HuH-7 (cell line): ENCODE measurements around the gene HAUS5.

Source experiments
- DNase-seq: peaks from one replicate; pipeline ENCODE4 v3.0.0; 2011; ENCODE audit warnings: low spot score

Gene HAUS5

DNA sequence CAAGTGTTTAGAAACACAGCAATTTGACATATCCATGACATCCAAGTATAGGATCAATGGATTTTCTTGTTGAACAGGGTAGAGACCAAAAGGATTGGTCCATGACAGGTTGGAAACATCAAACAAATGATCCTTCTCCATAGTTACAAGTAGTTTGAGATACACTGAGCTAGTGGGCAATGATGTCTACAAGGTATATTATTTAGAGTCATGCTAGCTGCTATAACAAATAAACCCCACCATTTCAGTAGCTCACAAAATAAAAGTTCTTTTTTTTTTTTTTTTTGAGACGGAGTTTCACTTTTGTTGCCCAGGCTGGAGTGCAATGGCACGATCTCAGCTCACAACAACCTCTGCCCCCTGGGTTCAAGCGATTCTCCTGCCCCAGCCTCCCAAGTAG is 4.9 kb upstream of the HAUS5 start:
- no peak for DNase-seq

DNA sequence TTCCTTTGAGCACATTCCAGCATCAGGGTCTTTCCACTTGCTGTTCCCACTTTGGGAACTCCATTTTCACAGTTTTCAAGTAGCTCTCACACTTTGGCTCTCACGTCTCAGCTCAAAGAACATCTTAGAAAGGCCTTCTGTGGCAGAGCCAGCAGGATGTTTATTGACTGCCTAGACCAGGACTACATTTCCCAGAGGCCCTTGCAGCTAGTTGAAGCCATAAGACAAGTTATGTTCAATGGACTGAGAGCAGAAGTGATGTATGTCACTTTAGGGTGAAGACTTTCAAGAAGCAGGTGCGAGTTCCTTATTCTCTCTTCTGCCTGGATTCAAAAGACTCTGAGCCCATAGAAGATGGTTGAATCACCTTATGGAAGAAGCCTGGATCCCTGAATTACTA is 4.3 kb upstream of the HAUS5 start:
- DNase-seq, result no peak

DNA sequence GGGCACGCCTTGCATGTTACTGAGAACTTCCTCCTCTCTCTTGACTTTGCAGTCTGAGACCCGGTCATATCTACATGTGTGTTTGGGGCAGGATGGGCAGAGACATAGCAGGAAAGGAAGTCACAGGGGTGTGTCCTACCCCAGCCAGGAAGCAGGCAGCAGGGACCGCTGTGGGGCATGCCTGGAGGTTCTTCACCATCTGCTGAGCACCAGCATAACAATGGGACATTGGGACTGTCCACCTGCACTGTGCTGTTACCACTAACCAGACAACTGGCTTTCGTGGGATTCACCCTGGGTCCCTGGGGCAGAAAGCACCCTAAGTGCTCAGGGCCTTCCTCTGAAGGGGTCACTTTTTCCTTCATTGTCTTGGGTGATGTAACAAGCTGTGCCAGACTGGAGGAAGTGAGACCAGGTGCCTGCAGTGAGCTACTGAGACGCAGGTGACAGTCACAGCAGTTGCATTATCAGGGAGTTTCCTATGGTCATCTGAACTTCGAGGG is 2.6 kb upstream of the HAUS5 start:
- DNase-seq, result no peak

DNA sequence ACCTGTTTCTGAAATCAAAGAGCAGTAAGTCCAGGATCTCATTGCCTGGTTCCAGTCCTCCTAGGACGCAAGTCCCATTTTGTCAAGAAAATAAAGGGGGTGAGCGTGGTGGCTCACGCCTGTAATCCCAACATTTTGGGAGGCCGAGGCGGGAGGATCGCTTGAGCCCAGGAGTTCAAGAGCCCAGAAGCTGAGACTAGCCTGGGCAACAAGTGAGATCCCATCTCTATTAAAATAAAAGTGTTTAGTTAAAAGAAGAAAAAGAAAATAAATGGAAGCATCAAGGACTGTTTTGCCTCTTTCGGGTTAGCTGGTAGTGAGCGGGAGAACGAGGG is 344 bp upstream of the HAUS5 start:
- DNase-seq, result no peak

DNA sequence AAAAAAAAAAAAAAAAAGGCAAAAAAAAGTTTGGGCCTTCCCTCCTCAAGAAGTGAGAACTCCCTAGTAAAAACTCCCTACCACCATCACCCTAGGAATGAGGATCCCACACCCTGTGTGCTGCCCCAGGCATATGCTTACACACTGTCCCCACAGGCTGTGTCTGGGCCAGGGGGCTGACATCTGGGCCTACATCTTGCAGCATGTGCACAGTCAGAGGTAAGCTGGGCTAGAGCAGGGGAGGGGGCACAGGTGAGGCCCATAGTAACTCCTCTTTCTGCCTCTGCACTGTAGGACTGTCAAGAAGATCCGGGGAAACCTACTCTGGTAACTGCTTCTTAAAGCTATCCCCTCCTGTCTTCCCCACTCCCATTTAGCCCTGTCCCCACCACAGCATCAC is 1.0 kb downstream of the HAUS5 start:
- DNase-seq, result no peak

DNA sequence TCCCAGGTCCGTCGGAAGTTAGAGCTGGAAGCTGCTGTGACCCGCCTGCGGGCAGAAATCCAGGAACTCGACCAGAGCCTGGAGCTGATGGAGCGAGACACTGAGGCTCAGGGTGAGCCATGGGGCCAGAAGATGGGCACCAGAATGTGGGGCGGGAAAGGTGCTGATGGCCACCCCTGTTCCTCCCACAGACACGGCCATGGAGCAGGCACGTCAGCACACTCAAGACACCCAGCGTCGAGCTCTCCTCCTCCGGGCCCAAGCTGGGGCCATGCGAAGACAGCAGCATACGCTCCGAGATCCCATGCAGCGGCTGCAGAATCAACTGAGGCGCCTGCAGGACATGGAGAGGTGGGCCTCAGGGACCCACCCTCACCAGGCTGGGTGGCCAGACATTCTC is 2.5 kb downstream of the HAUS5 start:
- DNase-seq, result no peak

DNA sequence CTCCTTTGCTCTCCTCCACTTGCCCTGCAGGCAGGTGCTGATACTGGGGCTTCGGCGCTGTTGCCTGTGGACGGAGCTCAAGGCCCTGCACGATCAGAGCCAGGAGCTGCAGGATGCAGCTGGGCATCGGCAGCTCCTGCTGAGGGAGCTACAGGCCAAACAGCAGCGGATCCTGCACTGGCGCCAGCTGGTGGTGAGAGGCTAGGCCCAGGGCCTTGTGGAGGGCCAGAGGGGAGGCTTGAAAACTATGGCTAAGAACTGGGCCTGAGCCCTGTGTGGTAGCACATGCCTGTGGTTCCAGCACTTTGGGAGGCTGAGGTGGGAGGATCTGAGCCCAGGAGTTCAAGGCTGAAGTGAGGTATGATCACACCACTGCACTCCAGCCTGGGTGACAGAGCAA is 6.3 kb downstream of the HAUS5 start:
- DNase-seq, result no peak

DNA sequence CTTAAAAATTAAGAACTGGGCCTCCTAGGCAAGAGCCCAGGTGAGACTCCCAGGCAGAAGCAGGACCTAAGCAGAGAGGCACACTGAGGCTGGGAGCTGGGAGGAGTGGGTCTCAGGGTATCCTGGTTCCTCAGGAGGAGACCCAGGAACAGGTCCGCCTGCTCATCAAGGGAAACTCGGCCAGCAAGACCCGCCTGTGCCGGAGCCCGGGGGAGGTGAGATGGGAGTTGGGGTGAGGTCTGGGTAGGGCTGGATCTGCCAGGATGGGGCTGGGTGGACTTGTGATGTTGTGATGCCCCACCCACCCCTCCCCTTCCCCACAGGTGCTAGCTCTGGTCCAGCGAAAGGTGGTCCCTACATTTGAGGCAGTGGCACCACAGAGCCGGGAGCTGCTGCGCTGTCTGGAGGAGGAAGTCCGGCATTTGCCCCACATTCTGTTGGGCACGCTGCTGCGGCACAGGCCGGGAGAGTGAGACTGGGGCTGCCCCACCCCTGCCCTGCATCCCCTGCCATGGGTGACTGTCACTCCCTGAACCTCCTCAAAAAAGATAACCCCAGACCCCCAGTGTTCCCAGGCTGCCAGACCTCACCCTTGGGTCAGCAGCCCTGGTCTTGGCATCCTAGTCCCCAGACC is 6.9 kb downstream of the HAUS5 start:
- DNase-seq, result no peak

DNA sequence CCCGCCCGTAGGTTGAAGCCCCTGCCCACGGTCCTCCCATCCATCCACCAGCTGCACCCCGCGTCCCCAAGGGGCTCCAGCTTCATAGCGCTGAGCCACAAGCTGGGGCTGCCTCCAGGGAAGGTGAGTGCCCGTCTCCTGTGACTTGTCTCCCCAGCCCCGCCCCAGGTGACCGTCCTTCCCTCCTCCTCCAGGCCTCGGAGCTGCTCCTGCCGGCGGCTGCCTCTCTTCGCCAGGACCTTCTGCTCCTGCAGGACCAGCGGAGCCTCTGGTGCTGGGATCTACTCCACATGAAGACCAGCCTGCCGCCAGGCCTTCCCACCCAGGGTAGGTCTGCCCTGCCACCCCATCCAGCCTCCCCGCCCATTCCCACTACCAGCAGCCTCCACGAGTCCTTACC is 7.5 kb downstream of the HAUS5 start:
- DNase-seq, result no peak

DNA sequence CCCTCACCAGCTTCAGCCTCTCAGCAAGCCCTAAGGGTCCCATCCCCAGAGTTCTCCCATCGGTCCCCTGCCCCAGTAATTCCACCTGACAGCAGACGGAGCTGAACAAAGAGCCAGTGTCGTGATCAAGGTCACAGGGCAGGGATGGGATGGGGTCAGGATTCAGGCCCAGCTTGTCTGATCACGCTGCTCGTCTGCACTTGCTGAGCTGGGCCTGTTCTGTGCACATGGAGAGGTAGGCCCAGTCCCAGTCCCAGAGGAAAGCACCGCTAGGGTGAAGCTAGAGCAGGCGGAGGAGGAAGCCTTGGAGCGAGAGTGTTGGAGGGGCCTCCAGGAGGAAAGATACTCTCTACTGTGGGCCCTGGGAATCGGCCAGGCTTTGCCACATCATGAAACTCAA is 9.2 kb downstream of the HAUS5 start:
- no peak for DNase-seq

DNA sequence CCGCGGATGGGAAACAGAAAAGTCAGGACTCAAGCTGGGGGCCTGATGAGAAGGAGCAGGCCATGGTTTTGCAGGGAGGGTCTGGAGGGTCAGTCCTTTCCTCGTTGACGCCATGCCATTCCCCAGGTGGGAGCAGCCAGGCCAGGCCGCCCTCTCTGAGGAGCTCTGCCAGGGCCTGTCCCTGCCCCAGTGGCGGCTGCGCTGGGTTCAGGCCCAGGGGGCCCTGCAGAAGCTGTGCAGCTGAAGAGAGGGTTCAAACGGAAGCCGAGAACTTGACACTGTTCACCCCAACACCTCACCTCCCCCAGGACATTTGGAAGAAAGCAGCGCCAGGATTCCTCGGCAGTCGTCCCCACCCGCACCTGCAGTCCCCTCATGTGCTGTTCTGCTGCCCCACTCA is 10.2 kb downstream of the HAUS5 start:
- DNase-seq, result no peak

DNA sequence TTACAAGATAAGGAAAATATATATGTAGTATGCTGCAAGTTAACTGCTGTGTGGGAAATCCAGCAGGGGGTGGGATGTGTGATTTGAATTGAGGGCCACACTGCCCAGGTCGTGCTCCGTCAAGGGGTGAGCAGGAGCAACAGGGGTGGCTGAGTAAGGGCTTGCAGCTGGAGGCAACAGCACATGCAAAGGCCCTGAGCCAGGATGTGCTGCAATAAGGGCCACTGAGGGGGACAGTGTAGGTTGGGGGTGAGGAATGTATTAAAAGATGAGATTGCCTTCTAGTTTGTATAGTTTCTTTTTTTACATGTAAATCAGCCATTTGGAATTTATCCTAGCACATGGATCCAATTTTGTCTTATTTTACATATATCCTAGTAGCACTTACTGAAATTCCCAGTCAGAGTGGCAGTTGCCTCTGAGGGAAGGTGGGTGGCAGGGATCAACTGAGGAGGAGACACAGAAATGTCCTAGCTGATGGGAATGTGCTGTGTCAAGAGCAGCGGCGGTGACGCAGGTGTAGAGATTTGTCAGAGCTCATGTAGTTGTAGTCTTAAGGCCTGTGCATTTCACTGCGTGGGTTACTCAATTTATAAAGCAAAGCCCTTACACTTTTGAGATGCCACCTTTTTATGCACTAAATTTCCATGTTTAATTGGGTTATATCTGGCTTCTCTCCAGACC is 10.9 kb downstream of the HAUS5 start:
- DNase-seq, result no peak

DNA sequence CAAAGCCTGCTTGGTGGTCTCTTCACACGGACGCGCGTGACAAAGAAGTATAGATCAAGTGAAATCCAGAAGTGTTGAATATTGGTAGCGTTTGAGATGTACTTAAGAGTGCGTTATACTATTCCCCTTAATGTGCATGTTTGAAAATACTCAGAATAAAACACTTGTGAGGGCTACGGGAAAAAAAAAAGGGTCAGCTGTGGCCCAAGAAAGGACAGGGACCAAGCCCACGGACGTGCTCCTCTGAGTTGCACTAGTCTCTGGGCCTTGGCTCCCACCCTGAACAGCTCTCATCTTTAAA is 15.7 kb downstream of the HAUS5 start:
- no peak for DNase-seq

DNA sequence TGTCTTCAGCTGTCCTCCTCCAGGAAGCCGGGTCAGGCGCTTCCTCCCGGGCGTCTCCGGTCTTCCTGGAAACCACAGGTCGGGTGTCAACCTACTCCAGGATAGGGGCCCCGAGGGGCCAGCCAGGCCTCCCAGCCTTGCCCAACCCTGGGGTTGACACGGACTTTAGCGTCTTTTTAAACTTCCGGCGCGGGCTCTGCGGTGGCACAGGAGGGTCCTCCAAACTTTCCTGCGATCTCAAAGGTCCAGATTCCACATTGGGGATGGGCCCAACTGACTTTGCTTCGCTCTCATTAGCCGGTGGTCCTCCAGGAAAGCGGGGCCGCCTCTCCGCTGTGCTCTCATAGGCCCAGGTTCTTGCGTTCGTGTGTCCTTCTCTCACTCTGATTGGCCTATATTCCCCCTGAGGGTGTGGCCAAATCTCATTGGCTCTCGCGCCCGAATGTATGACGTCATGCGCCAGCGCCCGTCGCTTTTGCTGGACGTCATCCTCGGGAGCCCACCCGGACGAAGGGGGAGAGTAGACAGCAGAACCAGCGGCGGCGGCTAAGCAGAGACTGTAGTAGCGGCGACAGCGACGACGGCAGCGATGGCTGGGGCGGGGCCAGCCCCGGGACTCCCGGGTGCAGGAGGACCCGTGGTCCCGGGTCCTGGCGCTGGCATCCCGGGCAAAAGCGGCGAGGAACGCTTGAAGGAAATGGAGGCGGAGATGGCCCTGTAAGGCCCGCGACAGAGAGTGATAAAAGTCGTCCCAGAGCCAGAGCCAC is 16.2 kb downstream of the HAUS5 start, which contains the start of gene RBM42:
Gene RBM42, plus strand, starts transcription at position 472 of the 767 bp plus-strand sequence. Its CDS starts 118 bp downstream, at position 590.
- DNase-seq, result peak; percentile 100

DNA sequence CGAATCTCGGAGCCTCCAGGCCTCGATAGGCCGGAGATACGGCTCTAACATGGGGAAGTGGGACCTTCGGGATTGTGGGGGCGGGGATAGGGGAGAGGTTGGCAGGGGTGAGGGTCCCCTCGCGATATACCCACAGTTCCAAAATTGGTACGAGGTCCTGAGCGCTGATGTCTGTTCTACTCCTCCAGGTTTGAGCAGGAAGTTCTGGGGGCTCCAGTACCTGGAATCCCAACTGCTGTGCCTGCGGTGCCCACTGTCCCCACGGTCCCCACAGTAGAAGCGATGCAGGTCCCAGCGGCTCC is 16.7 kb downstream of the HAUS5 start:
- no peak for DNase-seq

DNA sequence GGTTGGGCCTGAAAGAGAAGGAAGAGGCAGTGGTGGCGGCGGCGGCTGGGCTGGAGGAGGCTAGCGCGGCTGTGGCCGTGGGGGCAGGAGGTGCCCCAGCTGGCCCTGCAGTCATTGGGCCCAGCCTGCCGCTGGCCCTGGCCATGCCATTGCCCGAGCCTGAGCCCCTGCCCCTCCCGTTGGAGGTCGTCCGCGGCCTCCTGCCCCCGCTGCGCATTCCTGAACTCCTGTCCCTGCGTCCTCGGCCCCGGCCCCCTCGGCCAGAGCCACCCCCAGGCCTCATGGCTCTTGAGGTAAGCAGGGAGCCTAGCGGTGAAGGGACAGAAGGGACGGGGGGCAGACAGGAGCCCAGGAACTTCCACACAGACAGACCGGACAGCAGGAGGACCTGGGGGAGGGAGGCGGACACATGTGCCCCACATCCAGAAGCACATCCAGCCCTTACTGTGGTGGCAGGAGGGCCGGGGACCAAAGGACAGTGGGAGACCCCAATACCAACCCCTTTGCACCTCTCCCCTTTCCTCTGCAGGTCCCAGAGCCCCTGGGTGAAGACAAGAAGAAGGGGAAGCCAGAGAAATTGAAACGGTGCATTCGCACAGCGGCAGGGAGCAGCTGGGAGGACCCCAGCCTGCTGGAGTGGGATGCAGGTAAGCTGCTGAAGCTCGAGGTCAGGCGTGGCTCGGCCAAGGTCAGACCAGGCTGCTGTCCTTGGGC is 21.3 kb downstream of the HAUS5 start:
- DNase-seq, result no peak

DNA sequence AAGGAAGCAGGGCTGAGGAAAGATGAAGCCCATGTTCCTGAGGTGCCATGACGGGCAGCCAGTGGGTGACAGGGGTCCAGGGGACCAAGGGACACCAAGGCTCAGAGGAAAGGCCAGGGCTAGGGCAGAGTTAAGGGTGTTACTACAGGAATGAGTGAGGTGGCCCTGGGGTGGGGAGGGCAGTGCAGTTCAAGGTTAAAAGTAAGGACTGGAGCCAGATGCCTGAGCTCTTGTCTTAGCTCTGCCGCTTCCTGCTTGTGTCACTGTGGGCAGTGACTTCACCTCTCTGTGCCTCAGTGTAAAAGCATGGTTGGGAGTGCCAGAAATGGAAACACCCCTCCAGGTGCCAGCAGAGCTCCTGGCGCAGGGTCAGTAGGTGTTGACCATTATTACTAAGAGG is 24.1 kb downstream of the HAUS5 start:
- DNase-seq, result no peak

DNA sequence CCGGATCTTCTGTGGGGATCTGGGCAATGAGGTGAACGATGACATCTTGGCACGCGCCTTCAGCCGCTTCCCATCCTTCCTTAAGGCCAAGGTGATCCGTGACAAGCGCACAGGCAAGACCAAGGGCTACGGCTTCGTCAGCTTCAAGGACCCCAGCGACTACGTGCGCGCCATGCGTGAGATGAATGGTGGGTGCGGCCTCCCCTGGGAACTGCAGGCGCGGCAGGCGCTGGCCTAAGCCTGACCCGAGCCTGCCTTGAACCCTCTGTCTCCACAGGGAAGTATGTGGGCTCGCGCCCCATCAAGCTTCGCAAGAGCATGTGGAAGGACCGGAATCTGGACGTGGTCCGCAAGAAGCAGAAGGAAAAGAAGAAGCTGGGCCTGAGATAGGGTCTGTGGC is 24.6 kb downstream of the HAUS5 start:
- no peak for DNase-seq

DNA sequence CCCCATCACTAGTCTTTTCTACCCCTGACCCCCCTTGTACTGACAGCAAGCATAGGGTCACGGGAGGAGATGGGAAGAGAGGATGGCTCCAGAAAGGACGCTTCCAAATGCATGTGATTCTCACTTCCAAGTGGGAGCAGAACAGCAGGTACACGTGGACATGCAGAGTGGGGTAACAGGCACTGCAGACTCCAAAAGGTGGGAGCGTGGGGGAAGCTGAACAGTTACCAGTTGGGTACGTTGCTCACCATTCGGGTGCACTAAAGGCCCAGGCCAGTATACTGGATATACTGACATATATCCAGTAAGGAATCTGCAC is 26.7 kb downstream of the HAUS5 start:
- DNase-seq, result no peak

DNA sequence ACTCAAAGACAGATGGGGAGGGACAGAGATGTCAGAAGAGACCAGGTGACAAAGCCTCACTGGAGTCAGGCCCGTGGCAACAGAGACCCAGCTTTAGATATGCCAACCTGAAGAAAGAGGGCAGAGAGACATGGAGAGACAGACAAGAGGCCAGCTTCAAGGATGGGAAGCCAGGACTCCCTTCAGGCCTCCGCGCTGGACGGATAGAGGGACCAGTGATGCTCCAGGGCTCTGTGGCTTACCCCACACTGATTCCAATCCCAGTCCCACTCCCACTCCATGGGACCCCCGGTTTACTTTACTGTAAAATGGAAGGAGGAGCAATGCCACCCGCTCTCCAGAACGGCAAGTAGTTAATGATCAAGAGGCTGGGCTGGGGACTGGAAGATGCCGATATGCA is 27.3 kb downstream of the HAUS5 start:
- no peak for DNase-seq

DNA sequence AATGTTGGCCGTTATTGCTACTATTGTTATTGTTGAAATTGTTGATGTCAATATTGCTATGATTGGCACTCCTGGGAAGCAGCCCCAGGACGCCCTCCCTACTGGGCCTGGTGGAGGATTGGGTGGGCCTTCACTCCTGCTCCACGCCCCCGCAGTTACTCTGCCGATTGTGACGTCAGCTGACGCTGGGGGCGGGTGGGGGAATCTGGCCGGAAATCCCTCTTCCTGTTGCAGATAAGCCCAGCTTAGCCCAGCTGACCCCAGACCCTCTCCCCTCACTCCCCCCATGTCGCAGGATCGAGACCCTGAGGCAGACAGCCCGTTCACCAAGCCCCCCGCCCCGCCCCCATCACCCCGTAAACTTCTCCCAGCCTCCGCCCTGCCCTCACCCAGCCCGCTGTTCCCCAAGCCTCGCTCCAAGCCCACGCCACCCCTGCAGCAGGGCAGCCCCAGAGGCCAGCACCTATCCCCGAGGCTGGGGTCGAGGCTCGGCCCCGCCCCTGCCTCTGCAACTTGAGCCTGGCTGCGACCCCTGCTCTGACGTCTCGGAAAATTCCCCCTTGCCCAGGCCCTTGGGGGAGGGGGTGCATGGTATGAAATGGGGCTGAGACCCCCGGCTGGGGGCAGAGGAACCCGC is 29.1 kb downstream of the HAUS5 start, which contains the start of gene ETV2:
Gene ETV2, plus strand, starts transcription at position 231 of the 637 bp plus-strand sequence. CDS start 716 bp downstream, outside the sequence.
- DNase-seq, result no peak

DNA sequence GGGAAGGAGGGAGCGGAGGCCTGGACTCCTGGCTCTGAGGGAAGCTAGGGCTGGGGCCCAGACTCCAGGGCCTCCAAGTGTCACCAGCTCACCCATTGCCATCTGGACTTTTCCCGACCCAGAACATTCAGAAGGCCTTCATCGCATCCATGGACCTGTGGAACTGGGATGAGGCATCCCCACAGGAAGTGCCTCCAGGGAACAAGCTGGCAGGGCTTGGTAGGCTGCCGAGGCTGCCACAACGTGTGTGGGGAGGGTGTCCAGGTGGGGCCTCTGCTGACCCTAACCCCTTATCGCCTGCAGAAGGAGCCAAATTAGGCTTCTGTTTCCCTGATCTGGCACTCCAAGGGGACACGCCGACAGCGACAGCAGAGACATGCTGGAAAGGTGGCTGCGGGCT is 29.8 kb downstream of the HAUS5 start:
- no peak for DNase-seq
